SH-SY5Y (cell line): ENCODE data around the gene CABLES1.

Source experiments
- GATA2 ChIP-seq: IDR thresholded peaks from 2 replicates; pipeline ENCODE4 v1.6.1; 2011; ENCODE audit warnings: mild to moderate bottlenecking, low read depth, low read length
- GATA3 ChIP-seq: IDR thresholded peaks from 2 replicates; pipeline ENCODE4 v1.6.1; 2011; ENCODE audit warnings: low read depth, mild to moderate bottlenecking, low read length, moderate library complexity

- TF ChIP-seq GATA3 (no peak), GATA2 (no peak)
These were observed 12.7 kb upstream of the CABLES1 start for GRCh38 chr18:23122334-23123229.
